Testis (tissue), 2 donors: Measurements from ENCODE around the gene PCDHGC5.

Experiments
- POLR2A ChIP-seq: fragments of 450-650 bp; IDR thresholded peaks from one replicate; pipeline ENCODE4 v1.6.1; 2017; ENCODE audit warnings: antibody characterized with exemption, mild to moderate bottlenecking, moderate library complexity
- TF ChIP-seq, protein P1 (sequence below), 3 experiments: fragments of 450-650 bp in 2 of 3; fragments of 200-600 bp in 1 of 3; sonication (generic) in 1 of 3; IDR thresholded peaks; one replicate each; pipeline ENCODE4 v1.5.1; 2016 to 2019; ENCODE audit warnings: antibody characterized with exemption in 3 of 3, mild to moderate bottlenecking in 2 of 3, moderate library complexity in 1 of 3

DNA sequence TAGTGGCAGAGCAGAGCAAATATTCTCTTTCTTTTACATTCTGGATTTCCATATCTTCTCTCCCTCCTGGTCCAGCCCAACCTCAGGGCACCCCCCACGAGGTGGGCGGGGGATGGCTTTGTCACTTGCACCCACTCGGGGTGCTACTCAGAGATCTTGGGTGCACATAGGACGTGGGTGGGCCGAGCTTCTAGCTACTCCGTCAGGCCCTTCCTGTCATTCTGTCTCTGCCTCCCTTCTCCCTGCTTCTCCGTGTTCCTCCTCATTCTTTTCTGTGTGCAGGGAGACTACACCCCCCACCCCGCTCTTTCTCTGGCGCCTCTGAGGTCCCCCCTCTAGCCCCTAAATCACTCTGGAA is 19.5 kb downstream of the PCDHGC5 start:
- no peak for TF ChIP-seq POLR2A
- TF ChIP-seq, protein P1, sequence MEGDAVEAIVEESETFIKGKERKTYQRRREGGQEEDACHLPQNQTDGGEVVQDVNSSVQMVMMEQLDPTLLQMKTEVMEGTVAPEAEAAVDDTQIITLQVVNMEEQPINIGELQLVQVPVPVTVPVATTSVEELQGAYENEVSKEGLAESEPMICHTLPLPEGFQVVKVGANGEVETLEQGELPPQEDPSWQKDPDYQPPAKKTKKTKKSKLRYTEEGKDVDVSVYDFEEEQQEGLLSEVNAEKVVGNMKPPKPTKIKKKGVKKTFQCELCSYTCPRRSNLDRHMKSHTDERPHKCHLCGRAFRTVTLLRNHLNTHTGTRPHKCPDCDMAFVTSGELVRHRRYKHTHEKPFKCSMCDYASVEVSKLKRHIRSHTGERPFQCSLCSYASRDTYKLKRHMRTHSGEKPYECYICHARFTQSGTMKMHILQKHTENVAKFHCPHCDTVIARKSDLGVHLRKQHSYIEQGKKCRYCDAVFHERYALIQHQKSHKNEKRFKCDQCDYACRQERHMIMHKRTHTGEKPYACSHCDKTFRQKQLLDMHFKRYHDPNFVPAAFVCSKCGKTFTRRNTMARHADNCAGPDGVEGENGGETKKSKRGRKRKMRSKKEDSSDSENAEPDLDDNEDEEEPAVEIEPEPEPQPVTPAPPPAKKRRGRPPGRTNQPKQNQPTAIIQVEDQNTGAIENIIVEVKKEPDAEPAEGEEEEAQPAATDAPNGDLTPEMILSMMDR (IDR thresholded peaks at IDR 0.05), result no peak
